ENCODE results near the gene FUBP3. TPM values are rescaled to one million over a fixed set of nuclear protein-coding genes. Genes with fewer than 3 reads are reported as not detected.

The FUBP3 gene
- total RNA-seq, 2 experiments from 2014 or later = 34.7 to 37.8 TPM

DNA sequence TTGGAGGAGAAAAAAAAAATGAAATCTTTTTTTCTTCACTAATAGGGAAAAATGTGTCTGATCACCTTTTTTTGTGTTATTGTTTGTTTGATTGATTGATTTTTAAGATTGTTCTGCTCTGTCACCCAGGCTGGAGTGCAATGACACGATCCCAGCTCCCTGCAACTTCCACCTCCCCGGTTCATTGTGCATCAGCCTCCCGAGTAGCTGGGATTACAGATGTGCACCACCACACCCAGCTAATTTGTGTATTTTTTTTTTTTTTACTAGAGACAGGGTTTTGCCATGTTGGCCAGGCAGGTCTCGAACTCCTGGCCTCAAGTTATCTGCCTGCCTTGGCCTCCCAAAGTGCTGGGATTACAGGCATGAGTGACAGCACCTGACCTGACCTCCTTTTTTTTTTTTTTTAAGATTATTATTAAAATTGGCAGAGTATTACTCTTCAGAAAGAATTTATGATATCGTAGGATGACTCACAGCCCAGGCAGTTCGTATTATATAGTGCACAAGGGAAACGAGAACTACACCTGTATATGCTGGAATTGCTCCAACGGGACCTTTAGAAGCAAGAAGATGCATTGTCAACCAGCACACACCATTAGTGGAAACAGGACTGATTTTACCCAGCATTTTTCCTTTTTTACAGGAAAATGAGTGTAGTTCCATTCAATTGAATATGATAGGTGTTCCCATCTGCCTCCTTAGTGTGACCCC is 27.7 kb downstream of the FUBP3 start:
- POLR2A ChIA-PET = no interaction called here
- peaks cover 14% of the 10 kb centered on the region for H3K36me3 Mint-ChIP-seq
- ATAC-seq (ENCODE audit: low read depth) = no peak
- H3K4me3 Mint-ChIP-seq = no peak overlapping the region
- no peaks in the 10 kb centered on the region for H3K9me3 Mint-ChIP-seq
- H3K4me1 Mint-ChIP-seq = no peaks in the 10 kb centered on the region
- no peaks in the 10 kb centered on the region for H3K27me3 Mint-ChIP-seq
- DNase-seq = no peak
- no peak overlapping the region for H3K27ac Mint-ChIP-seq

DNA sequence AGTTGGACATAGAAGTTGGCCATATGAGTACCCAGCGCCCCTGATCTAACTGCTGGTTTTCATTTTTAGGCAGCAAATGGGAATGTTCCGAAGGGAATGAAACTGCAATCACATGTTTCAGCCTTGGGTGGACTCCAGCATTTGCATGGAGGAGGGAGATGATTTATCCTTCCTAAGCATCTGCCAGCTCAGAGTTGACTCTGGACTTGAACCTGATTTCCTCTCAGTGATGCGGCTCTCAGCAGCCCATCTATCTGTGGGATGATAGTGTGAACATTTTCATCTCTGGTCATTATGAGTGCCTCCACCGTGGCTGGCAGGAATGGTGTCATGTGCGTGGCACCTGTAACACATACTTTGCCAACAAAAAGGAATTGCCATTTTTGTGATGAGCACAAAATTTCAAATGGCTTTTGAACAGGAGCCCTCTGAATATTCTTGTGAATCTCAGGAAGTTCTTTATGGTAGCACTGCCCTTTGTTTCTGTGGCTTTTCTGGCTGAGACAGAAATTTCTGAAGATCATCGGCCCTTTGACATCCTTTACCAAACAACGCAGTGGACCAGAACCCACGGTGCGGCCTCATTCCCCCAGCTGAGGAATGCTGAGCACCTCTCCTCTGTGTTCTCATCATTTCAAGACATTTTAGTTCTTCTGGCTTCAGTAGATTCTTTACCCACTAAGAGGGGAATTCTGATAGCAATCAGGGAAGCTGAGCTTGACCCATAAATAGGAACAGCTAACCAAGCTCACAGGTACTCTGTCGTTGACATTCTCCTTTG is 28.5 kb downstream of the FUBP3 start:
- H3K36me3 Mint-ChIP-seq = peaks cover 10% of the 10 kb centered on the region
- no peaks in the 10 kb centered on the region for H3K9me3 Mint-ChIP-seq

DNA sequence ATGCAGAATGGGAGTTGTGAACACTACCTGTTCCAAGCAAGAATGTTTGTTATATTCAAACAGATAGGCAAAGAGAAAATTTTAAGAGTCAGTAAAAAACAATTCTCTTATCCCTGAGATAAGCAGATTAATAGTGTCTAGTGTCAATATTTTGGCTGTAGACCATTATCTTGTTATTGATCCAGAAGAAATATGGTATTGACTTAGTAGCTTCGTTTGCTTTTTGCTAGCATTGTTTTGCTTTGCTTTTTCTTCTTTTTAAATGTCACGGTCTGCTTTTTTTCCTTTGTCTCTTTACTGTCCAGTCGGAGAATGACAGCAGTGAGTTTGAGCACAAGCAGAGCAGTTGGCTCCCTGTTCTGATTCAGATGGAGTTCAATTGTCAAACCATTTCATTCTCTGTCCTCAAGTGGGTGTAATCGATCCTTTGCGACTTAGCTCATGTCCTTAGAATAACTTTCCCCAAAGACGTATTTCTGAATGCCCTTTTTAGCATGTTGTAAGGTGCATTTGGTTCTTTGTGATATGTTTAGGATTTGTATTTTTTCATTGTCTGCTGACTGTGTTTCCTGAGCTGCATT is 29.3 kb downstream of the FUBP3 start:
- Mint-ChIP-seq H3K36me3 (peaks cover 9% of the 10 kb centered on the region), H3K4me1 (no peaks in the 10 kb centered on the region), H3K9me3 (no peaks in the 10 kb centered on the region), H3K27me3 (no peaks in the 10 kb centered on the region), H3K27ac (no peak overlapping the region), H3K4me3 (no peak overlapping the region)
- ATAC-seq (ENCODE audit: low read depth) (no peak), DNase-seq (no peak)
- POLR2A ChIA-PET = no interaction called here

More for the DNA sequence above, 28.5 kb downstream of the FUBP3 start:
- Mint-ChIP-seq H3K27me3 (no peaks in the 10 kb centered on the region), H3K4me3 (no peak overlapping the region), H3K27ac (no peak overlapping the region), H3K4me1 (no peaks in the 10 kb centered on the region)
- ATAC-seq (ENCODE audit: low read depth) (no peak), DNase-seq (no peak)
- POLR2A ChIA-PET = no interaction called here

DNA sequence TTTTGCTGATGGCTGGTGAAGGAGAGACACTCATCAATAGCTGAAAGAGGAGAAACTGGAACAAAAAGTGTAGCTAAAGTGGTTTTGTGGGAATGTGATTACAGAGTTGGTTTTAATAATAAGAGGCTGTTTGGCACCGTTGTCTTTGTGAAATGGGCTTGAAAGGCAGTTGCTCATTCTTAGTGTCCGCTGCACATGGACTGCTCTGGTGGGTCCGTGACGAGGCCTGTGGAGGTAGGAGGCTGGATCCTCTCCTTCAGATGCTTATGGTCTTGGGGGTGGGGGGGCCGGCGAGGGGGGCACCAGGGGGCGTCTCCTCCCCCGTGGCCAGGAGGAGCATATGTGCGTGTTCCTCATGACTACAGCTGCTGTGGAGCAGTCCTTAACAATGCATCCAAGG is 29.8 kb downstream of the FUBP3 start:
- H3K4me1 Mint-ChIP-seq = no peaks in the 10 kb centered on the region
- H3K9me3 Mint-ChIP-seq = no peaks in the 10 kb centered on the region
- DNase-seq (no peak), ATAC-seq (ENCODE audit: low read depth) (no peak)
- POLR2A ChIA-PET = no interaction called here
- no peak overlapping the region for H3K27ac Mint-ChIP-seq
- H3K4me3 Mint-ChIP-seq = no peak overlapping the region
- no peaks in the 10 kb centered on the region for H3K27me3 Mint-ChIP-seq
- H3K36me3 Mint-ChIP-seq = peaks cover 7% of the 10 kb centered on the region

DNA sequence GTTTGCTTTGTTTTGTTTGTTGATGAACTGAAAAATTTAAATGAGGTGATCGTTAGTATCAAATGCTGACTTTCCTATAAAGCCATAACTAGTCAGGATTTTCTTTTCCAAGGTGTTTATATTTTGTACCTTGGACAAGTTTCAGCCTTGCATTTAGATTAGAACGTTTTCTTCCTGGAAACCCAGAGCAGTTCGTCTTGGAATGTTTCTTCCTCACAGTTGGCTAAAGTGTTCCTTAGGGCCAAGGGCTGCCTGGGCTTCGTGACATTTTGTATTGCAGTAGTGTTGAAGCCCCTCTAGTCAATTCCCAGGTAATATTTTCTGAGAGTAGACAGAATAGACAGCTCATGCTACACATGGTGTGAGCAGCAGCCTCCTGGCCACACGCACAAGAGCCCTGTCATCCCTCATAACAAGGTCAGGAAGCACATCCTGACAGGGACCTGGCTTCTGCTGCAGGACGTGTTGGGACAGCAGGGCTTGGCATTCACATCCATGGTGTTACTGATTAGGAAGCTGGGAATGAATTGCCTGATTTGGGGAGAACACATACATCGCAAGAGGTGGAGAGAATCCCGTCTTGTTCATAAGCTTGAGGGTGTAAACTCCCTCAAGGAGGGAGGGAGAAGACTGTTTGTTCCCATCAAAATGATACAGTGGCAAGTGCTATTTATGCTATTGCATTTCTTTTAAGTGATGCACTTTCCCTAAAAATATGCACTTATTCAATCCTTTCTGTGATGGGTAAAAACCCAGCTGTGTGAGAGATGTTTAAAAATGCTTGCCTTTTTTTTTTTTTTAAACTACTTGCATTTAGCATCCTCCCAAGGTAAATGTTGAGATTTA is 31.7 kb downstream of the FUBP3 start:
- no peaks in the 10 kb centered on the region for H3K4me1 Mint-ChIP-seq
- H3K27me3 Mint-ChIP-seq = no peaks in the 10 kb centered on the region
- DNase-seq (no peak), ATAC-seq (ENCODE audit: low read depth) (no peak)
- H3K4me3 Mint-ChIP-seq = no peak overlapping the region
- H3K27ac Mint-ChIP-seq = no peak overlapping the region
- peaks cover 6% of the 10 kb centered on the region for H3K36me3 Mint-ChIP-seq
- H3K9me3 Mint-ChIP-seq = no peaks in the 10 kb centered on the region
- POLR2A ChIA-PET = no interaction called here

DNA sequence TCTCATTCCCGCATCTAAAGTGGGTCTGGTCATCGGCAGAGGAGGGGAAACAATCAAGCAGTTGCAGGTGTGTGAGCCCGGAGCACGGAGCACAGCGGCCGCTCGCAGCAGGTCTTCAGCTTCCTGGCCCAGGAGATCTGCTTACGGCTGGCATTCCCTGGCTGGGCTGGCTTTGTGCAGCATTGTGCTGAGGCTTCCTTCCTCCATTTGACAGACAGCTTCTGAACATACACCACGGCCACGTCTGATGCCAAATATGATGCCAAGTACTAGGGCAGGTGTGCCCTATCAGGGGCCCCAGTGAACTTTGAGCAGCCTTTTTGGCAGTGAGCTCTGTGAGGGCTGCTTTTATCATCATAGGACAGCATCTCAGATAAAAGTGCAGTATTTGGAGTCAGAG is 37.1 kb downstream of the FUBP3 start:
- H3K36me3 Mint-ChIP-seq = peaks cover 8% of the 10 kb centered on the region
- no peaks in the 10 kb centered on the region for H3K9me3 Mint-ChIP-seq
- H3K27ac Mint-ChIP-seq = no peak overlapping the region
- H3K4me1 Mint-ChIP-seq = no peaks in the 10 kb centered on the region
- no peaks in the 10 kb centered on the region for H3K27me3 Mint-ChIP-seq
- POLR2A ChIA-PET = no interaction called here
- no peak for DNase-seq
- ATAC-seq (ENCODE audit: low read depth) = no peak
- no peak overlapping the region for H3K4me3 Mint-ChIP-seq

DNA sequence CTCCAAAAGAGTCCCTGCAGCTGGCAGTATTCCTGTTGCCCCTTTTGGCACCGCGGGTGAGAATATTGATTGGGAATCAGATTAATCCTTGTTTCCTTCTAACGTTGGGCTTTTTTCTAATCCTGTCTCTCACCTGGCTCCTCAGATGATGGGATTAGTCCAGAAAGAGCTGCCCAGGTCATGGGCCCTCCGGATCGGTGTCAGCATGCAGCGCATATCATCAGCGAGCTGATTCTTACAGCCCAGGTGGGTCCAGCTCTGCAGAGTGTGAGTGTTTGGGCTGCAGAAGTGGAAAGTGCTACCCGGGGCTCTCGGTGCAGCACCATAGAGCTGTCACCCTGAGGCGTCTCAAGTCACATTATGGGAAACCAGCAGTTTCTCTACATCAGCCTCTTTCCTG is 44.1 kb downstream of the FUBP3 start:
- H3K4me1 Mint-ChIP-seq = no peaks in the 10 kb centered on the region
- POLR2A ChIA-PET = no interaction called here
- no peak overlapping the region for H3K4me3 Mint-ChIP-seq
- no peaks in the 10 kb centered on the region for H3K27me3 Mint-ChIP-seq
- ATAC-seq (ENCODE audit: low read depth) = no peak
- H3K36me3 Mint-ChIP-seq = peaks cover 13% of the 10 kb centered on the region
- no peak for DNase-seq
- no peak overlapping the region for H3K27ac Mint-ChIP-seq
- H3K9me3 Mint-ChIP-seq = no peaks in the 10 kb centered on the region

DNA sequence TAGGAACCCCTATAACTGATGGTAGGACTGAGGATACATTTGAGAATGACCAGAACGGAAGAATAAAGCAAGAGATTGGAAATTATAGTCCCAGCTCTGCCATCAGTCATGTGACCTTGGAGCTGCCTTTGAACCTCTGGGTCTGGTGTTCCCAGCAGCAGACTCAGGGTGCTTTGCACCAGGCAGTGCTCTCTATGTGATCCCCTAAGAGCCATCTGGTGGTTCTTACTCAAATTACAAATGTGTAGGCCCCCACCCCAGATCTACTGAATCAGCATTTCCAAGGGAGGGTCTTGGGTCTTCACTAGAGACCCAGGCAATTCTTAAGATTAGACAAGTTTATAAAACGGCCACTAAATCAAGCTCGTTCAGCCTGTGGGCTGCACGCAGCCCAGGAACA is 44.8 kb downstream of the FUBP3 start:
- POLR2A ChIA-PET = interaction anchor here (0.7 kb wide), 1 partner anchor 334 kb away, joined by 4 read pairs; no protein-coding TSS in a partner anchor
- no peak for ATAC-seq (ENCODE audit: low read depth)

DNA sequence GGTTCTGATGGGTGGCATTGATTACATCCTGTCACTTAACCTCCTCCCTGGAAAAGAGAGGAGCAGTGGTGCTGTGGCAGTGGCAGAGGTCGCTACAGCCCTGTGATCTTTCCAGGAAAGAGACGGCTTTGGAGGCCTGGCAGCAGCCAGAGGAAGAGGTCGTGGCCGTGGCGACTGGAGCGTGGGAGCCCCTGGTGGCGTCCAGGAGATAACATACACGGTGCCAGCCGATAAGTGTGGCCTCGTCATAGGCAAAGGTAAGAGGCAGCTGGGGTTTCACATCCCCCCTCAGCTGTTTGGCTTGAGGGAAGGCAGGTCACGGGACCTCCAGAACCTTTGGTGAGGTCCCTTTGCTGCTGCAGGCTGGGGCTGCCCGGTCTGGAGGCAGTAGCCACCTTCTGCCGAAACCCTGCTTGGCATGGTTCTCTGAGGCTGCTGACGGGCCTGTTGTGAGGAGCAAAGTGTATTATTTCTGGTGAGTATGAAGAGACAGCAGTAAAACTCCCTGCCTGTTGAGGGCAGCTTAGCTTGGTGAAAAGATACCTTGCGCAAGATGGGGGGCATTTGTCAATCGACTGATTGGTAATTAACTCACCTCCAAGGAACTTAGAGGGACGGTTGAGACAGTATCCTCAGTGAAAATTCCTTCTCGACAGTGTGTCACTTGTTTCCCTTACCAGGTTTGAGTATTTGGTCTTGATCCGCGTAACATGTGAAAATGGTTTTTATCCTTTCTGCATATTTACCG is 47.0 kb downstream of the FUBP3 start:
- H3K9me3 Mint-ChIP-seq = no peaks in the 10 kb centered on the region
- ATAC-seq (ENCODE audit: low read depth) = no peak
- H3K36me3 Mint-ChIP-seq = peaks cover 7% of the 10 kb centered on the region
- no peak overlapping the region for H3K27ac Mint-ChIP-seq
- no peak overlapping the region for H3K4me3 Mint-ChIP-seq
- no peaks in the 10 kb centered on the region for H3K27me3 Mint-ChIP-seq
- POLR2A ChIA-PET = no interaction called here
- DNase-seq = no peak
- H3K4me1 Mint-ChIP-seq = no peaks in the 10 kb centered on the region

More for the DNA sequence above, 44.8 kb downstream of the FUBP3 start:
- H3K27ac Mint-ChIP-seq = no peak overlapping the region
- DNase-seq = no peak
- H3K4me1 Mint-ChIP-seq = no peaks in the 10 kb centered on the region
- no peaks in the 10 kb centered on the region for H3K27me3 Mint-ChIP-seq
- no peaks in the 10 kb centered on the region for H3K9me3 Mint-ChIP-seq
- peaks cover 13% of the 10 kb centered on the region for H3K36me3 Mint-ChIP-seq
- no peak overlapping the region for H3K4me3 Mint-ChIP-seq

DNA sequence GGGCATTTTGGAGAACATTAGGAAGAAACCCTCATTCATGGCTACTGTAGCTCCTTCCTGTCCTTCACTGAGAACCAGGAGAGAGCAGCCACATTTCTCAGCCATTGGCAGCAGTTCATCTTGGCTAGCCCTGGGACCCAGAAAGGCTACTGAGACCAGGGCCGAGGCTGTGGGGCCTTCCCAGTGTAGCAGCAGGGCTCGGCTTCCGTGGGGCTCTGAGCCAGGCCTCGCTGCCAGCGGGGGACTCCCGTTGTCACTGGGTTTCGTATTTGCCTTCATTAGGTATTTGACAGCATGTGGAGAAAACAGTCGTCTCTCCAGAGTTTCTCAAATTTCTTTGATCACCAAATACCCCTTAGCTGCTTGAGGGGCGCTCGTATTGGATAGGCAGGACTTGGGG is 47.7 kb downstream of the FUBP3 start:
- DNase-seq = no peak
- H3K36me3 Mint-ChIP-seq = peaks cover 7% of the 10 kb centered on the region
- H3K4me3 Mint-ChIP-seq = no peak overlapping the region
- no peak overlapping the region for H3K27ac Mint-ChIP-seq
- POLR2A ChIA-PET = no interaction called here
- H3K4me1 Mint-ChIP-seq = no peaks in the 10 kb centered on the region
- H3K9me3 Mint-ChIP-seq = no peaks in the 10 kb centered on the region
- no peaks in the 10 kb centered on the region for H3K27me3 Mint-ChIP-seq
- no peak for ATAC-seq (ENCODE audit: low read depth)

DNA sequence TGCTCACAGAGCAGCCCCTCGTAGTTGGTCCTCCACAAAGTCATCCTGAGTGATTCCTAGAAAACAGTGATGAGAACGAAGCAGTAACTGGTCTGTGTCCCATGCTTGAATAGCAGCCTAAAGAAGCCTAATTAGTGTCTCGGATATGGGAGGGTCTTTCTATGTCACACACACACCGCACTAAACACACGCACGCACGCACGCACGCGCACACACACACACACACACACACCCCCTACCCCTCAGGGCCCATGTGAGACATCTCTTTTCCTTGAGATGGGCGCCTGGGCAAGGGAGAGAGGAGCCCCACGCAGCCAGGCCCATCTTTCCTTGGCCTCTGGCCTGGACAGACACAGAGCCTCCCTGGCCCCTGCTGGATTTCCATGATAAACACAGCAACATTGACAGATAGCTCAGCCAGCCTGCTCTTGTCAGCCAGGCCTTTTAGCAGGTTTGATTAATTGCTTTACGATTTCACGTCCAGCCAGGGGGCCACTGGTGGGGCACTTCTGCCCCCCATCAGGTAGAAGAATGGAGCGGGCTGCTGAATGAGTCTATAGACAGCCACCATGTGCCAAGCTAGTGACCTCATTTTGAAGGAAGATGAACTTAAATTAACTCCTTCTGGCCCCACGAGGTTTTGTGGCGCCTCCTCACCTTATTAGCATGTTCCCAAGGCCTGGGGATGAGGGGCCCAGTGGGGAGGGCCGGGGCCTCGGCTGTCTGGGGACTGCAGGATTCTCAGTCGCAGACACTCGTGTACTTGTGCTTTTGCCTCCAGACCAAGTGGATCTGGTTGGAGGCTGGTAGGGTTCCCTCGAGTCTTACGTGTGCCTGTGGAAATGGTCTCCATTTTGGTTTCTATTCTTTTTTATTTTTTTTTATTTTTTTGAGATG is 48.8 kb downstream of the FUBP3 start:
- H3K36me3 Mint-ChIP-seq = peaks cover 2% of the 10 kb centered on the region
- no peak overlapping the region for H3K27ac Mint-ChIP-seq

DNA sequence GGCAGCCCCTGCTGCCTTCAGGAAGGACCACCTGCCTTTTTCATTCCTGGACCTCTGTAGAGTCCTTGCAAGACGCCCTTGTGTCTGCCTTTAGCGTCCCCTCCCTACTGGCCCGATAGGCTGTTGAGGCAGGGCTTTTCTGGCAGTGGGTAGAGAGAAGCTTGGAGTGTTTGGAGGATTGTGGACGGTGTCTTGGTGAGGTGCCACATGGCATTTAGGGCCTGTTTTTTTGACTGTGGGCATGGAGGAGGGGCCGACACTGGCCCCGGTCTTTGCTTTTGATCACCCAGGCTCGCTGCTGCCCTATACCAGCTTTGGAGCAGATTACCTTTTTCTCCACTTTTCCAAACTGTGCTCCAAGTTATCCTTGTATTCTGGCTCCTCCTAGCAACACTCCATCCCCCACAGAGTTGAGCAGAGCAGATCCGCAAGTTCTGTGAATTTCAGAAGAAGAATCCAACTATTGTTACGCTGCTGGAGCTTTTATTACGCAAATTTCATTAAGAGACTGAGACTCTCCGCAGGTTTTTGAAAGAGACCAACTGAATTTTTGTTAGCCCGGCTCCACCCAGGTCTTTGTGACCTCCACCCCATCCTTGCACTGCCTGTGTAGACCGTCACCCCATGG is 50.2 kb downstream of the FUBP3 start:
- Mint-ChIP-seq H3K36me3 (peaks cover 2% of the 10 kb centered on the region), H3K9me3 (no peaks in the 10 kb centered on the region), H3K27me3 (no peaks in the 10 kb centered on the region), H3K4me1 (no peaks in the 10 kb centered on the region), H3K27ac (no peak overlapping the region), H3K4me3 (no peak overlapping the region)
- DNase-seq = no peak
- POLR2A ChIA-PET = no interaction called here
- ATAC-seq (ENCODE audit: low read depth) = no peak

More for the DNA sequence above, 48.8 kb downstream of the FUBP3 start:
- Mint-ChIP-seq H3K9me3 (no peaks in the 10 kb centered on the region), H3K4me1 (no peaks in the 10 kb centered on the region), H3K4me3 (no peak overlapping the region), H3K27me3 (no peaks in the 10 kb centered on the region)
- ATAC-seq (ENCODE audit: low read depth) (no peak), DNase-seq (no peak)
- POLR2A ChIA-PET = no interaction called here
